ENCODE data around the gene TWIST2.

The TWIST2 gene

GRCh38 chr2:238955648-238956531, 108.0 kb downstream of the TWIST2 start:
- DNase-seq (ENCODE audit: low spot score) = no peak

- no peak for DNase-seq (ENCODE audit: low spot score)
Observed at GRCh38 chr2:238956676-238957075, 108.8 kb downstream of the TWIST2 start.
